Measurements from ENCODE around the gene ARFGAP1.

DNA sequence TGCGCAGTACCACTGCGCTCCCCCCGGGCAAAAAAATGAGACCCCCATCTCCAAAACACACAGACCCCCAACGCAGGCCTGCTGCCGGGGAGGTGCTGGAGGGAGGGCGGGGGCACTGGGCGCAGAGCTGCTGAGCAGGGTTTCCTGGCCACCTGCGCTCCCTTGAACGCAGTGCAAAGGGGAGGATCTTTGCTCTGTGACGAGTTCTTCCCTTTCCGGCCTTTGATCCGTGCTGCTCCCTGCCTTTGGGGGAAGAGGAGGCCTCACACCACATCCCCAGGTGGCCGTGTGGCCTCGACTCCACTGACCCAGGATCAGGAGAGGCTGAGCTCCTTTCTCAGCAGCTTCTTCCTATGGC lies 11.4 kb downstream of the ARFGAP1 start:
- TF ChIP-seq SMC3 (IDR thresholded peaks at IDR 0.05; ENCODE audit: low read depth, low read length) (no peak), CEBPB (IDR thresholded peaks at IDR 0.05; ENCODE audit: low read depth, low read length) (no peak), CTCF (conservative IDR thresholded peaks at IDR 0.05; ENCODE audit: low read depth, low read length) (no peak), MAFK (IDR thresholded peaks at IDR 0.05; ENCODE audit: low read depth, low read length) (no peak), RFX5 (IDR thresholded peaks at IDR 0.05; ENCODE audit: low read depth, low read length) (no peak), POLR2A (IDR thresholded peaks at IDR 0.05; ENCODE audit: low read depth, low read length) (no peak), MAZ (IDR thresholded peaks at IDR 0.05; ENCODE audit: borderline replicate concordance, low read depth, low read length) (no peak), MXI1 (IDR thresholded peaks at IDR 0.05; ENCODE audit: borderline replicate concordance, low read depth, low read length) (no peak), RAD21 (IDR thresholded peaks at IDR 0.05; ENCODE audit: low read length) (no peak), NFE2L2 (IDR thresholded peaks at IDR 0.05; ENCODE audit: low read depth, low read length) (no peak), BHLHE40 (IDR thresholded peaks at IDR 0.05; ENCODE audit: low read depth, low read length) (no peak)
